Pericardium fibroblast (primary cell): Measurements from ENCODE around the gene ARID3A. TPM values are rescaled to one million over a fixed set of nuclear protein-coding genes. Genes with fewer than 3 reads are reported as not detected.

Source experiments
- total RNA-seq: library from RNA; depleted of rRNA; stranded (reverse); fragments of >200 nt; gene quantifications from 2 replicates; pipeline ENCODE4 v1.2.3, GENCODE V29; 2015

The ARID3A gene
- total RNA-seq, result 4.1 and 7.2 TPM in 2 replicates

GRCh38 chr19:925526-926322 lies at the start of gene ARID3A:
Gene ARID3A (plus strand): TSS chr19:926035. CDS start chr19:929529, 3,494 bp downstream.

DNA sequence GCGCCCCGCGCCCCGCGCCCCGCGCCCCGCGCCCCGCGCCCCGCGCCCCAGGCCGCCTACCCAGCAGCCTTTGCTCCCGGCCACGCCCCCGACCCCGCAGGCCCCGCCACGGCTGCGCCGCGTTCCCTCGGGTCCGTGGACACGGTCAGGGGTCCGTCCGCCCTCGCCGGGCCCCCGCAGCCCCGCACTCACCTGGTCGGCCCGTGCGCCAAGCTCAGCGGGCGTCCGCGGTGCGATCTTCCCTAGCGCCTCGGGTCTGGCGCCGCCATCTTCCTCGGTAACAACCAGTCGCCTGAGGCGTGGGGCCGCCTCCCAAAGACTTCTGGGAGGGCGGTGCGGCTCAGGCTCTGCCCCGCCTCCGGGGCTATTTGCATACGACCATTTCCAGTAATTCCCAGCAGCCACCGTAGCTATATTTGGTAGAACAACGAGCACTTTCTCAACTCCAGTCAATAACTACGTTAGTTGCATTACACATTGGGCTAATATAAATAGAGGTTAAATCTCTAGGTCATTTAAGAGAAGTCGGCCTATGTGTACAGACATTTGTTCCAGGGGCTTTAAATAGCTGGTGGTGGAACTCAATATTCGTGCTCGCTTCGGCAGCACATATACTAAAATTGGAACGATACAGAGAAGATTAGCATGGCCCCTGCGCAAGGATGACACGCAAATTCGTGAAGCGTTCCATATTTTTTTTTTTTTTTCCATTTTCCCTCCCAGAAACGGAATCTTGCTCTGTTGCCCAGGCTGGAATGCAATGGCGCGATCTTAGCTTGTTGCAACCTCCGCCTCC lies 32.7 kb upstream of the ARID3A start, which contains the start of the genes MED16 and RNU6-9:
TSS of gene MED16 (minus strand) at position 294 of the 796 bp plus-strand sequence. CDS start 2,056 bp downstream, outside the sequence.
TSS of gene RNU6-9 (plus strand) at position 591 of the 796 bp plus-strand sequence.

DNA sequence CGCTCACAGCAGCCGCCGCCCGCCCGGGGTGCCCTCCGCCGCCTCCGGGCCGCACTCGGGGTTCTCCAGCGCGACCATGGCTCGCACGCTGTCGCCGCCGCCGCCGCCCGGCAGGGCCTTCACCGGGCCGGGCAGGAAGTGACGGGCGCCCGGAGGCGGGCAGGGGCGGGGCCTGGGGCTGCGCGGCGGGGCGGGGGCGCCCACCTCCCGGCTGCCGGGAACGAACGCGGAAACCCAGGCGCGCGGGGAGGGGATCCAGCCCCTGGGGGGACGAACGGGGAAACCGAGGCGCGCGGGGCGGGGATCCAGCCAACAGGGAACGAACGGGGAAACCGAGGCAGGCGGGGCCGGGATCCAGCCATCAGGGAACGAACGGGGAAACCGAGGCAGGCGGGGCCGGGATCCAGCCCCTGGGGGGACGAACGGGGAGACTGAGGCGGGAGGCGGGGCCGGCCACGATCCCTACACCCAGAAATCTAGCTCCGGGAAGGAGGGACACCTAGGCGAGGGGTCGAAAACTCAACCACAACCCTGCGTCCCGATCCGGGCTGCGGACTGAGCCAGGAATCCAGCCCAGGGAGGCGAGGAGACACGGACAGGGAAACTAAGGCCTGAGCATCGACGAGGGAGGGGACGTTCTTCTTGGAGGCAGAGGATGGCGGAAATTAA lies 12.6 kb upstream of the ARID3A start, which contains the start of gene R3HDM4:
TSS of gene R3HDM4 (minus strand) at position 140 of the 669 bp plus-strand sequence. CDS start at position 78, 62 bp downstream.

DNA sequence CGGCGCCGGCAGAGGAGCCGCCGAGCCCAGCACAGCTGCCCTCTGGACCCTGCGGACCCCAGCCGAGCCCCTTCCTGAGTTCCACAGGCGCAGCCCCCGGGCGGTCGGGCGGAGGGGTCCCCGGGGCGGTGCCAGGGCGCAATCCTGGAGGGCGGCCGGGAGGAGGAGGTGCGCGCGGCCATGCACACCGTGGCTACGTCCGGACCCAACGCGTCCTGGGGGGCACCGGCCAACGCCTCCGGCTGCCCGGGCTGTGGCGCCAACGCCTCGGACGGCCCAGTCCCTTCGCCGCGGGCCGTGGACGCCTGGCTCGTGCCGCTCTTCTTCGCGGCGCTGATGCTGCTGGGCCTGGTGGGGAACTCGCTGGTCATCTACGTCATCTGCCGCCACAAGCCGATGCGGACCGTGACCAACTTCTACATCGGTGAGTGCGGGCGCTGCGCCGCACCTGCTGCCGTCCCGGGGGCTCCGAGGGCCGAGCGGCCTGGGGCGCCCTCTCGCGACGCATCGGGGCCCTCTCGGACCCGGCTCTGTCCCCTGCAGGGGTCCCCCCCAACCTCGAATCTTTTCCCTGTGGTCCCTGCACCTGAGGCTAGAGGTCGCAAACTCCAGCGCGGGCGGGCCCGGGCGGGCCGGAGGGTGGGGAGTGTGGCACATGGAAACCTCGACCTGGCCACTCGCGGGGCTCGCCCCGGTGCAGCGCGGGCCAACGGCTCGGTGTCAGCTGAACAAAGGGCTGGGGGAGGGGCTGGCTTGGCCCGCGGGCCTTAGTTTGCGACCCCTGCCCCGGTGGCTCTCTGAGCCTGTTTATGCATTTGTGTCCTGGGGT lies 8.3 kb upstream of the ARID3A start, which contains the start of gene KISS1R:
TSS of gene KISS1R (plus strand) at position 11 of the 829 bp plus-strand sequence. CDS start at position 181, 170 bp downstream.

DNA sequence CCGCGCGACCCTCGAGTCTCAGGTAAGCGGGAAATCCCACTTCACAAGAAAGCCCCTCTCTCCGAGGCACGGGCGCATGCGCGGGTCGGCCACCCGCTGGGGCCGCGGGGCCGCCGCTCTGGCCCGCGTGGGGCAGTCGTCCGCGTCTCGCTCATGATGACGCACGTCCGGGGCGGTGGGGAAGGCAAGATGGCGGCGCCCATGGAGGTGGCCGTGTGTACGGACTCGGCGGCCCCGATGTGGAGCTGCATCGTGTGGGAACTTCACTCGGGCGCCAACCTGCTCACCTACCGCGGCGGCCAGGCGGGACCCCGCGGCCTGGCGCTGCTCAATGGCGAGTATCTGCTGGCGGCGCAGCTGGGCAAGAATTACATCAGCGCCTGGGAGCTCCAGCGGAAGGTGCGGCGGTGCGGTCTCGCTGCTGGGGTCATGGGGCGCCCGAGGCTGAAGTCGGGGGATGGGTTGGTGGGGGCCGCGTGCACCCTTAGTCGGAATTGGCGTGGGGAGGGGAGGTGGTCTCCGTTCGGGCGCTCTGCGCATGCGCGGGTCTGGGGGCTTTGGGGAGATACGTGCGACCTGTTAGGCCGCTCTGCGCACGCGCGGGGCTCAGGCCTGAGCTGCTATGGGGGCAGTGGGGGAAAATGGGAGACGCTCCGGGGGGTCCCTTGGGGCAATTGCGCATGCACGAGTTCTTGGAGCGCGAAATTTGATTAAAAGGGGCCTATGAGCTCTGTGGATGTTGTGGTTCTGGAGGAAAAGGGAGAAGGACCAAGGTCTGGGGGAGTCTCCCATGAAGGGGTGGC lies 58.5 kb downstream of the ARID3A start, which contains the start of gene WDR18:
TSS of gene WDR18 (plus strand) at position 181 of the 803 bp plus-strand sequence. CDS start at position 190, 9 bp downstream.

DNA sequence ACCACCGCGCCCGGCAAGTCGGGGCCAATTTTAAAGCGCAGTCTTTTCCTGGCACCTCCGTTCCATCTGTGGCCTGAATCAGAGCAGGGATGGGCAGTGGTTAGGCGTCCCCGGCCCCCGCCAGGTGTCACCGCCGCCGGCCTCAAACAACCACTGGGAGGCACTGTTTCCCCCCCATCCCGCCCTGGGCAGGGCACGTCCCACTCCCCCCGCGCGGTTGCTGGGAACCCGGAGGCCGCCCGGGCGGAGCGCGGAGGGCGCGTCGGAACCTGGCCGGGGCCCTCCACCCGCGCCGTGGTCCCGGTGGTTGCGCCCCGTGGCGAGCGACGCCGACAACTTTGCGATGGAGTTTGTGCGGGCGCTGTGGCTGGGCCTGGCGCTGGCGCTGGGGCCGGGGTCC lies 74.3 kb downstream of the ARID3A start, which contains the start of gene GRIN3B:
TSS of gene GRIN3B (plus strand) at position 325 of the 400 bp plus-strand sequence. CDS start at position 344, 19 bp downstream.

GRCh38 chr19:1020868-1021425 lies 95.1 kb downstream of the ARID3A start, which contains the start of gene TMEM259:
Gene TMEM259 (minus strand): TSS chr19:1021123. CDS start chr19:1020996, 127 bp downstream.

Other genes with a start within 250 kb of the ARID3A start
- gene FSTL3, start 249.6 kb upstream of the ARID3A start, total RNA-seq, result 280 and 441 TPM in 2 replicates
- not detected in 2 replicates for gene PRSS57, start 230.6 kb upstream of the ARID3A start, total RNA-seq
- gene PALM, start 217.1 kb upstream of the ARID3A start, total RNA-seq, result 140 and 141 TPM in 2 replicates
- gene MISP, start 174.9 kb upstream of the ARID3A start, total RNA-seq, result not detected in 2 replicates
- gene PTBP1, start 128.6 kb upstream of the ARID3A start, total RNA-seq, result 130 and 227 TPM in 2 replicates
- gene PLPPR3, start 104.1 kb upstream of the ARID3A start, total RNA-seq, result 0.09 and 1.6 TPM in 2 replicates
- not detected in 2 replicates for gene AZU1, start 98.2 kb upstream of the ARID3A start, total RNA-seq
- gene PRTN3, start 85.0 kb upstream of the ARID3A start, total RNA-seq, result 2.0 TPM in 1 of 2 replicates, not detected in the other
- gene ELANE, start 73.7 kb upstream of the ARID3A start, total RNA-seq, result 3.4 and 8.4 TPM in 2 replicates
- 190 and 206 TPM in 2 replicates for gene CFD, start 66.4 kb upstream of the ARID3A start, total RNA-seq
- 42.2 and 44.2 TPM in 2 replicates for gene MED16, start 32.8 kb upstream of the ARID3A start, total RNA-seq
- not detected in 2 replicates for gene RNU6-9, start 32.6 kb upstream of the ARID3A start, total RNA-seq
- 41.7 and 52.9 TPM in 2 replicates for gene R3HDM4, start 12.8 kb upstream of the ARID3A start, total RNA-seq
- not detected in 2 replicates for gene KISS1R, start 8.7 kb upstream of the ARID3A start, total RNA-seq
- gene WDR18, start 58.3 kb downstream of the ARID3A start, total RNA-seq, result 41.4 and 55.8 TPM in 2 replicates
- gene GRIN3B, start 74.4 kb downstream of the ARID3A start, total RNA-seq, result 0.70 and 1.4 TPM in 2 replicates
- gene TMEM259, start 95.1 kb downstream of the ARID3A start, total RNA-seq, result 158 and 167 TPM in 2 replicates
- gene RNU6-2, start 95.5 kb downstream of the ARID3A start, total RNA-seq, result not detected in 2 replicates
- gene CNN2, start 100.6 kb downstream of the ARID3A start, total RNA-seq, result 279 and 398 TPM in 2 replicates
- 3.1 and 3.3 TPM in 2 replicates for gene ABCA7, start 114.1 kb downstream of the ARID3A start, total RNA-seq
- gene ARHGAP45, start 141.1 kb downstream of the ARID3A start, total RNA-seq, result 0.26 and 0.47 TPM in 2 replicates
- gene POLR2E, start 169.3 kb downstream of the ARID3A start, total RNA-seq, result 132 and 219 TPM in 2 replicates
- 700 and 909 TPM in 2 replicates for gene GPX4, start 178.0 kb downstream of the ARID3A start, total RNA-seq
- 35.7 and 47.0 TPM in 2 replicates for gene SBNO2, start 248.2 kb downstream of the ARID3A start, total RNA-seq